VCaP (cell line): ENCODE measurements around the gene SHISAL1.

ENCODE experiments used
- H3K27ac ChIP-seq: fragments of 450-650 bp; 2 replicates; pipeline ENCODE4 v1.5.1; 2017
- TF ChIP-seq, protein P1 (sequence below): fragments of 450-650 bp; conservative IDR thresholded peaks from 2 replicates; pipeline ENCODE4 v1.5.1; 2017; ENCODE audit warnings: mild to moderate bottlenecking, moderate library complexity

SHISAL1 gene

DNA sequence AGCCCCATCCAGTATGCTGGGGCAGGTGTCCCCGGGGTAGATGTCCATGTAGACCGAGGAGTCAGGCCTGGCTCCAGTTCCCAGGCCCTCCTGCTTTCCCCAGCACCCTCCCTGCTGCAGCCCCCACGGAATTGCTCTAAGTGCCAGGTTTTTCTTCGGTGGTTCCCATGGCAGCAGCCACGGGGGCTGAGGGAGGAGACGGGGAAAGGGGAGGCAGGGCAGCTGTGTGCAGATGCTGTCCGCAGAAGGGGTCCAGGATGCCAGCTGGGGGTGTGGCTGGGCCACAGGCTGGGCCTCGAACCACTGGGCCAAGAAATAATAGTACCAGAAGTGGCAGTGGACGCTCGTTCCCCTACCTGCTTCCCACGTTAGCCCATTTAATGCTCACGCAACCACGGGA lies 25.0 kb downstream of the SHISAL1 start:
- H3K27ac ChIP-seq, result no peak overlapping the region
- TF ChIP-seq, protein P1, sequence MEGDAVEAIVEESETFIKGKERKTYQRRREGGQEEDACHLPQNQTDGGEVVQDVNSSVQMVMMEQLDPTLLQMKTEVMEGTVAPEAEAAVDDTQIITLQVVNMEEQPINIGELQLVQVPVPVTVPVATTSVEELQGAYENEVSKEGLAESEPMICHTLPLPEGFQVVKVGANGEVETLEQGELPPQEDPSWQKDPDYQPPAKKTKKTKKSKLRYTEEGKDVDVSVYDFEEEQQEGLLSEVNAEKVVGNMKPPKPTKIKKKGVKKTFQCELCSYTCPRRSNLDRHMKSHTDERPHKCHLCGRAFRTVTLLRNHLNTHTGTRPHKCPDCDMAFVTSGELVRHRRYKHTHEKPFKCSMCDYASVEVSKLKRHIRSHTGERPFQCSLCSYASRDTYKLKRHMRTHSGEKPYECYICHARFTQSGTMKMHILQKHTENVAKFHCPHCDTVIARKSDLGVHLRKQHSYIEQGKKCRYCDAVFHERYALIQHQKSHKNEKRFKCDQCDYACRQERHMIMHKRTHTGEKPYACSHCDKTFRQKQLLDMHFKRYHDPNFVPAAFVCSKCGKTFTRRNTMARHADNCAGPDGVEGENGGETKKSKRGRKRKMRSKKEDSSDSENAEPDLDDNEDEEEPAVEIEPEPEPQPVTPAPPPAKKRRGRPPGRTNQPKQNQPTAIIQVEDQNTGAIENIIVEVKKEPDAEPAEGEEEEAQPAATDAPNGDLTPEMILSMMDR, result no peak

DNA sequence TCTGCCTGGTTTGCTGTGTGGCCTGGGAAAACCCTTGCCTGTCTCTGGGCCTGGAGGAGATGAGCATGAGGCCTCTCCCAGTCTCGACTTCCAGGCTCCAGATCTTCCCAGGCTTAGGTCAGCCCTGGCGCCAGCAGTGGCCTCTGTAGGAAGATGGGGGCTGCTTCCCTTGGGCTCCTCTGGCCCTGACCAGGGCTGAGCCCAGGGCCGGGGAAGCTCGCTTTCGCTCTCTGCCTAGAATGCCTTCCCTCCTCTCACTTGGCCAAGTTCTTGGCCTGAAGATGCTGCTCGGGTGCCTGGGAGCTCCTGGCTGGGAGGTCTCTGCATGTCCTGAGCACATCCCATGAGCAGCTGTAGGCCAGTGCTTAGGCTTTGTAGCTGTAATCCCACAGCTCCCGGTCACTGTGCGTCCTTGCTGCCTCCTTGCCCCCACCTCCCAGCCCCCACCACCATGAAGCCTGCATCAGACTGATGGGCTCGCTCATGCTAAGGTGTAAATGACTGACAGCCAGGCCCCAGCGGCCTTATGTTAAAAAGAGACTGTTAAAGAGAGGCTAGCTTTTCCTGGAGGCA lies 25.5 kb downstream of the SHISAL1 start:
- TF ChIP-seq, protein P1, result no peak
- H3K27ac ChIP-seq, result no peak overlapping the region

DNA sequence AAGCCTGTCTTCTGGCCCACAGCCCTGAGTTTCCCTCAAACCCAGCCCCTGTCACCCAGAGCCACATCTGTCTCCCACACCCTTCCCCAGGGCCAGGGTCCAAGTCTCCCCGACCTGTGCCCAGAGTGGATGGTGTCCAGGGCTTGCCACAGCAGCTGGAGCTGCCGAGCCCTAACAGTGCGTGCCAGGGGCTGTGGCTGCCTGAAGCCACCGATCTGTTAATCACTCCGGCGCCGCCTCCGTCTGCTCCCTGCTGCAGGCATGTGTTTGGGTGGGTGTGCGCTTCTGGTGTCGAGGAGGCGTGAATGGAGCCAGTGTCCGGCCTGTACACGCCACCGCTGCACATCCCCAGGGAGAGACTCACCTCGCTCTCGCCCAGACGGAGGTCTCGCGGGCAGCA lies 26.1 kb downstream of the SHISAL1 start:
- TF ChIP-seq, protein P1, result no peak

DNA sequence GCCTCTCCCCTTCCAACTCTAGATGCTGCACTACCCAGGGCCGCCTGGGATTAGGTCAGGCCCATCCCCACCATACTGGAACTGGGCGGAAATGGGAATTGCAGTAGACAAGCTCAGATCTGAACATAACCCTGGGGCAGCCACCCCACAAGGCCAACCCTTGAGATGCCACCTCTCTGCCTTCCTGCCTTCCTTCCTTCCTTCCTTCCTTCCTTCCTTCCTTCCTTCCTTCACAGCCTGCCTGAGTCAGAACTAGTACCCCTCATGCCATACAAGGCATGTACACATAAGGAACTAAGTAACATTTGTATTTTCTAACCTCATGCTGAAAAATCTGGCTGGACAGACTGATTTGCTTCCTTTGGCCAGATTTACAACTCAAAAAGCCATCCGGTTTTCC lies 28.0 kb downstream of the SHISAL1 start:
- no peak overlapping the region for H3K27ac ChIP-seq
- TF ChIP-seq, protein P1, result no peak

More for the DNA sequence above, 26.1 kb downstream of the SHISAL1 start:
- H3K27ac ChIP-seq, result no peak overlapping the region

DNA sequence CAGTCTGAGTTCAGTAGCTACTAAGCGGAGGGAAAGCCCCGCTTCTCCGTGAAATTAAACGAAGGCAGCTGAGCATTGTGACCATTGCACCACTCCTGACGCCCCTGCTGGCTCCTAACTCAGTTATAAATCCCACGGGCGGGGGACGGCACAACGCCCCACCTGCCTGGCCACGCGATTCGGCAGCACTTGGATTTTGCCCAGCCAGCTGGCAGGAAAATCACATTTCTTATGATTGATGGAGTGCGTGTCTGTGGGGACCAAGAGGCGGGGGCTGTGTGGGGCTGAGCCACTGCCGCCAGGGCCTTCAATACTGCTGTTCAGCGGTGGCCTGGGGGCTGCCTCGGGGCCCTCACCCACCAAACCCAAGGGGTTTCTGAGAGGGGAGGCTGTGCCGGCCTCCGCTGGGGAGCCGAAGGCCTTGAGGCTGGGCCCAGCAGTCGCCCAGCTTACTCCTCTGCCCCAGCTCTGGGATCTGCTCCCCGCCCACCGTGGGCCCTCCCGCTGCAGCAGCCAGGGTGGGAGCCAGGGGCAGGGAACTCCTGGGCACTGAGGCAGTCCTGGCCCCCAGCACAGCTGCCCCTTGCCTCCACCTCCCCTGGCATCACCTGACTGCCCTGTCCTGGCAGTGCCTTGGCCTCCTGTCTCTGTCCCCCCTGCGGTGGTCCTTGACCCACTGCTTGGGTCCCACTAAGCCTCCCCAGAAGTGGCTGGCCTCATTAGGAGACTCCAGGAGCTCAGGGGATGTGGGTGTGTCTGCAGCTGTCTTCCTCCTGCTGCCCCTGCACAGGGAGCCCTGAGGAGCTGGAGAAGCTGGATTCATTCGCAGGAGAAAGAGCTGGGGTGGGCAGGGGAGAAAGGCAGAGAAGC lies 30.7 kb downstream of the SHISAL1 start:
- TF ChIP-seq, protein P1, result no peak
- no peak overlapping the region for H3K27ac ChIP-seq

DNA sequence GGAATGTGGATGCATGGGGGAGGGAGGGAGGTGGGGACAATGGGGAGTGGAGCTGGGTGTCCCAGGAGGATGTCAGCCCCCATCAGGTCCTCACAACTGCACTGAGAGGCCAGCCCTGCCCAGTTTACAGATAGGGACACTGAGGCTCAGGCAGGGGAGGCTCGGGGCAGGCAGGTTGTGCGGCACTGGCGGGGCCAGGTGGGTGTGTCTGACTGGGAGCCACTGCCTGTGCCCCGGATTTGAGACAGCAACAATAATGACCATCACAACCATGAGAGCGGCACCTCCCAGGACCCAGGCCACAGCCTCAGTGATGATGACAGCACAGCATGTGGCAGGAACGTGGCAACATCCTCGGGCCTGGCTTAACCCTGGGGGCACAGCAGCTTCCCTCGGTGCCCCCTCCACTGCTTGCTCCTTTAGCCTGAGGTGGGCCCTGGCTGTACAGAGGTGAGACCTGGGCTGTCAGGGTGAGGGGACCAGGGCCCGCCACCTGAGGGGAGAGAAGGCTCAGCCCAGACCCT lies 32.0 kb downstream of the SHISAL1 start:
- H3K27ac ChIP-seq, result no peak overlapping the region
- TF ChIP-seq, protein P1, result no peak

DNA sequence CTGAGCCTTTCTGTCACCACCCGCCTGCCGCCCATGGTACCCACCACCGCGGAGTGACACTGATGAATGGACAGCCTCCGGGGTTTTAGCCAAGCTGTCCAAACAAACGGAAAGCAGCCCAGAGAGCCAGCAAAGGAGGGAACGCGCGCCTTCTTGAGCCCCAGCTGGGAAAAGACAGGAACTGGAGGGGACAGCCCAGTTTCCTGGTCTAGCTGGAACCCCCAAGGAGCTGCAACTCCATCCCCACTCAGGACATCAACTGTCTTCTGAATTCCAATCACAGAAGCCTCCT lies 33.7 kb downstream of the SHISAL1 start:
- TF ChIP-seq, protein P1, result no peak
- H3K27ac ChIP-seq, result no peak overlapping the region
